Sciatic nerve (tissue), 2 donors: ENCODE results near the gene JMJD6. TPM values are rescaled to one million over a fixed set of nuclear protein-coding genes. Genes with fewer than 3 reads are reported as not detected.
"Not testable (repeated sequence)": the region's sequence is repeated elsewhere in the genome, so short reads cannot be mapped to it uniquely, and the experiment has no call there.

ENCODE experiments used
- ATAC-seq: fragments of 200-7000 bp; cut with Tn5 transposase; one replicate; pipeline ENCODE4 v1.9.1; 2020; ENCODE audit warnings: mild to moderate bottlenecking, moderate library complexity
- DNase-seq: peaks from one replicate; pipeline ENCODE4 v3.0.0-alpha.2; 2020; ENCODE audit warnings: low spot score
- intact Hi-C: fragments of 100-400 bp; cut with DNase I; formaldehyde crosslinking; loops from one replicate; pipeline ENCODE4 v1.14.2; 2022
- total RNA-seq: library from RNA; stranded (reverse); fragmentation: NEBNext Ultra II Directional; extraction: Animal tissue kit (Norgen Biotek cat#: 25700); gene quantifications from one replicate; pipeline ENCODE4 v1.2.1, GENCODE V29; 2021
- donor health status: DM: no; HTN: no; CAD: no.
- donor health status: DM: no; HTN: no; CAD: no.

Gene JMJD6
- total RNA-seq = 37.2 TPM

DNA sequence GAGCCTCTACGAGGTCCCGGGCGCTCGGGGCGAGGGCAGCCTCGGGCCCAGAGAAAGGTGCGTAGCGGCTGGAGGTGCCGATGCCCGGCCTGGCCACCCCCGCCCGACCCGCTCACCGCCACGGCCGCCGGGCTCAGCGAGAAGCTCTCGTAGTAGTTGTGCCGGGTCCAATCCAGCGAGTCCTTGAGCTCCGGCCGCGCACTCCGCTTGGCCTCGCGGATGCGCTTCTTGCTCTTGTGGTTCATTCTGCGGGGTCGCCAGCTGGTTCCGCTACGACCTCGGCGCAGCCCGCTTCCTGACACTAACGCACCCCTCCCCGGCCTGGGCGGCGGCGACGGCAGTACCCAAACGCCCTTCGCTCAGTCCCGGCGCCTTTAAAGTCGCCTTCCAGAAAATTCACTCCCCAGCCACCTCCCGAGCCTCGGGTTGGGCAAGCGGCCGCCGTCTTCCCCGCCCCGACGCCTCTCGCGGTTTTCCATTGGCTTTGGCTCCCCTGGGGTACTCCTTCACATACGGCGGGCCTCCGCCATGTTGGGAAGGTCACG lies at the start of gene JMJD6:
JMJD6 (minus strand) TSS at position 376 of the 545 bp plus-strand sequence; CDS start at position 245, 131 bp downstream.
- ATAC-seq = peak; percentile 97
- DNase-seq = peak; percentile 97
- intact Hi-C loops = no loop called here

DNA sequence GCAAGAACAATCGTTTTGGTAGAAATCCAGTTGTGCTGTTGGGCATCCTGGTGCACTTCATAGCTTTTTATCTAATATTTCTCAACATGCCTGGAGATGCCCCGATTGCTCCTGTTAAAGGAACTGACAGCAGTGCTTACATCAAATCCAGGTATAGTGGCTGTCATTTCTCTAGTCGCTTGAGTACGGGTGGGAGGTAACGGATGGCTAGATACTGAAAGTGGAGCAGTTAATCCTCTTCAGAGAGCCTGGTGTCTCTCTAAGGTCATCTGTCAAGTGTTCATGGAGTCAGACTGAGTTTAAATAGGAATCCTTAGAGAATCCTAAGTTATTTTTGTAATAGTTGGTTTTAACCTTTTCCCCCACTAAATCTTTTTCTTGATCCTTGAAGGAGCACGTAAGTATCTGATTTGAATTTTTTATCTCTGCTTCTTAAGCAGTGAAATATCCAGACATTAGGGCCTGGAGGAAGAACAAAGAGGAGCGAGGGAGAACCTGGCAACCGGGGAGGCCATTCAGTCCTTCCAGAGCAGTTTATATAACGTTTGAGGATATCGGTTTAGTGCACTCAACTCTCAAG lies 48.7 kb upstream of the JMJD6 start:
- DNase-seq (no peak), ATAC-seq (no peak)
- intact Hi-C loops = no loop called here

DNA sequence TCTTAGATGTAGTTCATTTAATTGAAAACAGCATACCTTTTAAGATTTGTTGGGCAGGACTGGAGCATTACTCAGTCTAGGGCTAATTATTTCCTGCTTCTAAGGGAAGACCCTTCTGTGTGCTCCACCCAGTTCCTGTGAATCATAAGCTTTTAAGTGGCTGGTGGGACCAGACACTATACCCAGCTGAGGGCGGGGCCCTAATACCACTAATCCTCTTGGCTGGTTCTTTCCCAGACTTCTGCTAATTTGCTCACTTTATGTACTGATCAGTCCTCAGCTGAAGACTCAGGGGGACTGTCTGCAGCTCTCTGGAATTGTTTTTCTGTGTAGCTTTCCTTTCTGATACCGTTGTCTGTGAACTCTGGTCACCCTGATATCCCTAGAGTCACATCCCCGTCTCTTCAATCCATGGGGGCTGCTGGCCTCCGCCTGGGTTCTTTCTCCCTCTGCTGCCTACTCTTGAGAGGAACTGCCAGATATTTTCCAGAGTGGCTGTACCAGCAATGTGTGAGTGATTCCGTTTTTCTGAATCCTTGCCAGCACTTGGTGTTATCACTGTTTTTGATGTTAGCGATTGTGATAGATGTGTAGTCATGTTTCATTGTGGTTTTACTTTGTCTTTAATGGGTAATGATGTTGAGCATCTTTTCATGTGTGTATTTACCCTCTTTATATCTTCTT lies 46.6 kb upstream of the JMJD6 start:
- no peak for ATAC-seq
- no peak for DNase-seq
- intact Hi-C loops = no loop called here

DNA sequence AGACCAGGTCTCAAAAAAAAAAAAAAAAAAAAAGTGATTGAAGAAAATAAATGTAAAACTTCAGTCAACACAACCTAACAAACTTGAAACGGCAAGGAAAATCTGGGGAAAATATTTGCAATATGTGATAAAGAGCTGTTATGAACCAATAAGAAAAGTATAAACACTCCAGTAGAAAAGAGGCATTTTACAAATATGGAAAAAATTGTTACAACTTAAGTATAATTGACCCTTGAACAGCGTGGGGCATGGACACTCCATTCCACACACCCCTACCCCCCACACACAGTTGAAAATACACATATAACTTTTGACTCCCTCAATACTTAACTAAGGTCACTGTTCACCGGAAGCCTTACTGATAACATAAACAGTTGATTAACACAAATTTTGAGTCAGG lies 32.2 kb upstream of the JMJD6 start:
- DNase-seq = no peak
- ATAC-seq = no peak

DNA sequence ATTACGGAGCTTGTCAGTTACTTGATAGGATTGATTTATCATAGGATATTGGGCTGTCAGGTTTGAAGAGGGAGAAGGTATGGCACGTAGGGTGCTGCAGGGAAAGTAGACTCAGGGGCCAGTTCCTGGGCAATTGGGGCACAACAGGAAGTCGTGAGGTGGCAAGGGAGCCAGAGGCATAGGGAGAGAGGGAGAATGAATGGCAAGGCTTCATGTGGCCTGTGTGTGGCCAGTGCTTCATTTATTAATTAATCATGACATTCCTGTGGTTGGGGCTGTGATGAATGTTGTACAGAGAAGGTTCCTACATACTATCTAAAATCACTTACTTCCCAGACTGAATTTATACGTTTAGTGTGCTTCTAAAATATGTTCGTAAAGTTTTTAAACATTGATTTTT lies 30.9 kb upstream of the JMJD6 start:
- ATAC-seq = no peak
- DNase-seq = no peak
- intact Hi-C loops = no loop called here

More for the DNA sequence above, 32.2 kb upstream of the JMJD6 start:
- intact Hi-C loops = no loop called here

DNA sequence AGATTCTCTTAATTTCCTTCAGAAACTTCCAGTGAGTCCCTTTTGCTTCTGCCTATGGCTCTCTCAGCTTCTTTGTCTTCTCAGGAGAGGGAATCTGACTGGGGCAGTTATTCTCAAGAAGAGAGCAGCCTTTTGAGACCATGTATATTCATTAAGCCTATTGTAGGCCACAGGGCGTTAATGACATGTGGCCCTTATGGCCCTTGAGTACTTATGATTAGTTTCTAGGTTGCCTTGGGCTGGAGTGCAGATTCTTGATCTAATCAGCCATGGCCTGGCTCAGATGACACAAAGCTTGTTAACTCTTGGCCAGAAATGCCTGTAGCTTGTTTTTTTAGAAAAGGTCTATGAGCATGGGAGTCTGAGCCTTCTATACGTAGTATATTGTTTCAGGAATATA lies 28.9 kb upstream of the JMJD6 start:
- ATAC-seq (no peak), DNase-seq (no peak)
- intact Hi-C loops = no loop called here

DNA sequence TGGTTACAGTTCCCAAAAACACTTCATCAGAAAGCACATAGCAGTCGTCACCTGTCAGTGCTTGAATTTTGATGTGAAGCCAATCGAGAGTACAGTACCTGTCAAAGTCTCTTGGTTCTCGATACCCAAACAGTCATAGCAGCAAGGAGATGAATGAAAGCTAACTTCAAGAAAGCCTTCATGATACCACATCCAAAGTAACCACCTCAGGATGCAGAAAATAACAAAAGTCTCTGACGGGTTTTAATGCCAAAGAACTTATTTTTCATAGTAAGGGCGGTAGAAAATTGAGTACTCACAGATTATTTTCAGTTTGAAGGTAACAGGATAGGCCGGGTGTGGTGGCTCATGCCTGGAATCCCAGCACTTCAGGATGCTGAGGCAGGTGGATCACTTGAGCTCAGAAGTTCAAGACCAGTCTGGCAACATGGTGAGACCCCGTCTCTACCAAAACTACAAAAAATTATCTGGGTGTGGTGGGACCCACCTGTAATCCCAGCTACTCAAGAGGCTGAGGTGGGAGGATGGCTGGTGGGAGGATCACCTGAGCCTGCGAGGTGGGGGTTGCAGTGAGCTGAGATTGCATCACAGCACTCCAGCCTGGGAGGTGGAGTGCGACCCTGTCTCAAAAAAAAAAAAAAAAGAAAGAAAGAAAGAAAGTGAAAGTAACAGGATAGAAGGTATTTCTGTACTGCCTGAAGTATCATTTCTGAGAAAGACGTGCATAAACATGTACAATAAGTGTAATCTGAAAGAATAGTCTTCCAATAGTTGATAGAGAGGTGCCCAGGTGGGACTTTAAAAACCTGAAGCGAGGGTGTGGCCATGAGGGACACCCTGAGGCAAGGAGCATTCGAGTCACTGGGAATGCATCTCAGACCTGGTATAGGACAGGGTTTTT lies 26.9 kb upstream of the JMJD6 start:
- intact Hi-C loops = no loop called here
- ATAC-seq (no peak), DNase-seq (no peak)

DNA sequence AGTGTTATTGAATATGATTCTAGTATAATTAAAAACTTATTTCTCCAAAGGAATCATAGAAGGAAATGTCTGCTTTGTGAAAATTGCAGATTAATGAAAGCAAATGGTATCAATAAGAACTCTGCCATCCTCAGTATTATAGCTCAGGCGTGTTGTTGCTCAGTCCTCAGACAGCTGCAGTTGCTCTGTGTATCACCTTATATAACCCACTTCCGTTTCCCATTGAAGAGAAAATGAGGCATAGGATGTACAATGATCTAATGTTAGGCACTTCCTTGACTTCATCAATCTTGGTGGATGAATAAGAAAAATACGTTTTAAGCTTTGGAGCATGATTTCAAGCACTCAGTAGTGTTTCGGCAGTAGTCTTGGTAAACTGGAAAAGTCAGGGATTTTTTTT lies 25.6 kb upstream of the JMJD6 start:
- ATAC-seq (no peak), DNase-seq (no peak)
- intact Hi-C loops = no loop called here

DNA sequence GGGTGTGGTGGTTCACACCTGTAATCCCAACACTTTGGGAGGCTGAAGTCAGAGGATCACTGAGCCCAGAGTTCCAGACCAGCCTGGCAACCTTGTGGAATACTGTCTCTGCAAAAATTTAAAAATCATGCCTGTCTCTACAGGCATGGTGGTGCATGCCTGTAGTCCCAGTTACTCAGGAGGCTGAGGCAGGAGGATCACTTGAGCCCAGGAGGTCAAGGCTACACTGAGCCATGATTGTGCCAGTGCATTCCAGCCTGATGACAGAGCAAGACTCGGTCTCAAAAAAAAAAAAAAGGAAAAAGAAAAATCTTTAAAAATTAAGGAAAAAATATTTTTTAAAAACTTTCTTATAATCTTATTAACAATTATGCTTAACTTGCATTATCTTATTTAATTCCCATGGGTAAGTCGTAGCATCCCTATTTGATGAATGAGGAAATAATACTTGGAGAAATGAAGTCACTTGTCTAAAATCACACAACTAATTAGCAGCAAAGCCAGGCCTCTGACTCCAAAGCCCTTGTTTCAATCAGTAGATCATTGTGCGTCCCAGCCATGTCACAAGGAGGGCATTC lies 25.1 kb upstream of the JMJD6 start:
- ATAC-seq = no peak
- no peak for DNase-seq
- intact Hi-C loops = no loop called here

DNA sequence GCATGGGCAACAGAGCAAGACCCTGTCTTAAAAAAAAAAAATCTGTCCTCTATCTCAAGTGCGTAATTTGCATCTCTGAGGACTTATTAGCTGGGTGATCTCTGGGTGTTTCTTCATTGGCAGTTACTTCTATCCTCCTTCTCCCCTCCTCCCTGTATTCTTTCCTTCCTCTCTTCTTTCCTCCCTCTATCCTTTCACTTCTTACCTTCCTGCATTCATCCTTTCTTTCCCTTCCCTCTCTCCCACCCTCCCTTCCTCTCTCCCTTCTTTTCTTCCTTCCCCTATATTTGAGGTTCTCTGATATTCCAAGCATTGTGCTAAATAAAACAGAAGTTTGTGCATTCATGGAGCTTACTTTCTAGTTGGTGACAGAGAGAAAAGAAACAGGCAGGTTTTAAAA lies 22.3 kb upstream of the JMJD6 start:
- DNase-seq (no peak), ATAC-seq (no peak)
- intact Hi-C loops = no loop called here

DNA sequence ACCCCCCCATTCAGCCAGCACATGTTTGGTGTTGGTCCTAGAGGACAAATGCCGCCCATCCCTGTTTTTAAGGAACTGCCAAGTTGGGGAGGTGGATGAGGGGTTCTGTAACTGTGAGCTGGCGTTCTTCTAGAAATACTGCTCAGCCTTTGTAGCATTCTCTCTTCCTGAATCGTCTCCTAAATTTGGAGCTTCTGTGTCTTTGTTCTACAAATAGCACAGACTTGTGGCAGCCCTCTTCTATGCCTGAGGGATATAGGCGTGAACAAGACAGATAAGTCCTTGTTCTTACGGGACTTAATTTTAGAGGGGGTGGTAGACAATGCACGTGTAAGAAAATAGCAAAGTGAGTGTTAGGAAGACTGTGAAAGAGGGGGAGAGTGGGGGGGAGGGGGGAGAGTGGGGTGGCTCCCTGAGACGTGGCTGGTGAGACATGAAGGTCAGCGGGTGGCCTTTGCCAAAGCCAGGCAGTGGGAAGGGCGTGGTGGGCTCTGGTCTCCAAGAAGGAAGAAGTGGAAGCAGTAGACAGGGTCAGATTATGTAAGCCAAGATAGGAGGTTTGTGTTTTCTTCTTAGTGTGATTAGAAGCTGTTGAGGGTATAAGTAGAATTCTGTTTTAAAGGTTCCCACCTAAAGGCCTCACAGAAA lies 21.4 kb upstream of the JMJD6 start:
- ATAC-seq (no peak), DNase-seq (no peak)
- intact Hi-C loops = no loop called here

DNA sequence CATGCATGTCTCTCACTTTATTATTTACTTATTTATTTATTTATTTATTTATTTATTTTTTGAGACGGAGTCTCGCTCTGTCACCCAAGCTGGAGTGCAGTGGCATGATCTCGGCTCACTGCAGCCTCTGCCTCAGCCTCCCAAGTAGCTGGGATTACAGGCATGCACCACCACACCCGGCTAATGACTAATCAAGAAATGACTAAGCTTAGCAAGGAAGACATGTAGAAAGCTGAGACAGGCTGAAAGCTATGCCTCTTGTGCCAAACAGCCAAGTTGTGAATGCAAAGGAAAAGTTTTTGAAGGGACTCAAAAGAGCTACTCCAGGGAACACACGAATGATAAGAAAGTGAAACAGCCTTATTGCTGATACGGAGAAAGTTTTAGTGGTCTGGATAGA lies 19.4 kb upstream of the JMJD6 start:
- DNase-seq, ATAC-seq, intact Hi-C loops: not testable (repeated sequence)

DNA sequence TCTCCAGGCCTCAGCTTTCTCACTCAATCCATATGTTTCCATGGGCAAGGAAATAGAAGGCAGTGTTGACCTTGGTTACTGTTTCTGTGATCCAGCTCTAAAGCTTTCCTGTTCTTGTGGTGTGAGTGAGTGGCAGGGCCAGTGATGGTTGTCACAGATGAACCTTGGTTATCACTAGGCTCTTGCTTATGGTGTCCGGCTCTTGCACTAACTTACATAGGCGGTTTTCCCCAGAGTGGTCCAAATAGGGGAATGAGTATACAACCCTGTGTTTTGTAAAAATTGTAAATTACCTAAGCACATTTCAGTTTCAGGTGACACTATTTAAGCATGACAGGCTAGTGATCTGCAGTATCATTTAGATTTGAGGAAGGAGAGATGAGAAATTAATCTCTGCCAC lies 18.3 kb upstream of the JMJD6 start:
- intact Hi-C loops = no loop called here

DNA sequence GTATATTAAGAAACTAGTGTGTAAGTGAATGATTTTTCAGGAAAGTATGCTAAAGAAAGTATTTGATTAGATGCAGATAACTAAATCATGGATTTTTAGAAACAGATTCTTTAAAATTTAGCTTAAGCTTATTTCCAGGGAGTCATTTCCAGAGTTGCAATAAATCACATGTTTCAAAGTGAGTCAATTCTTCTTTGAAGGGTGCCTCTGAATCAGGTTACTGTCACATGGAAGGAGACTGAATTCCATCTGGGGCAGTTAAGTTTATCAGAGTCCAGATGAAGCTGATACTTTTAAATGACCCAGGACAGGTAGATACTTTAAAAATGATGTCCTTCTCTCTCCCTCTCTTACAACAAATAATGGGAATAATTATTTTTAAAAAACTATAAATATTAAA lies 16.6 kb upstream of the JMJD6 start:
- intact Hi-C loops = no loop called here
- no peak for ATAC-seq
- DNase-seq = no peak

More for the DNA sequence above, 18.3 kb upstream of the JMJD6 start:
- ATAC-seq = no peak
- no peak for DNase-seq

DNA sequence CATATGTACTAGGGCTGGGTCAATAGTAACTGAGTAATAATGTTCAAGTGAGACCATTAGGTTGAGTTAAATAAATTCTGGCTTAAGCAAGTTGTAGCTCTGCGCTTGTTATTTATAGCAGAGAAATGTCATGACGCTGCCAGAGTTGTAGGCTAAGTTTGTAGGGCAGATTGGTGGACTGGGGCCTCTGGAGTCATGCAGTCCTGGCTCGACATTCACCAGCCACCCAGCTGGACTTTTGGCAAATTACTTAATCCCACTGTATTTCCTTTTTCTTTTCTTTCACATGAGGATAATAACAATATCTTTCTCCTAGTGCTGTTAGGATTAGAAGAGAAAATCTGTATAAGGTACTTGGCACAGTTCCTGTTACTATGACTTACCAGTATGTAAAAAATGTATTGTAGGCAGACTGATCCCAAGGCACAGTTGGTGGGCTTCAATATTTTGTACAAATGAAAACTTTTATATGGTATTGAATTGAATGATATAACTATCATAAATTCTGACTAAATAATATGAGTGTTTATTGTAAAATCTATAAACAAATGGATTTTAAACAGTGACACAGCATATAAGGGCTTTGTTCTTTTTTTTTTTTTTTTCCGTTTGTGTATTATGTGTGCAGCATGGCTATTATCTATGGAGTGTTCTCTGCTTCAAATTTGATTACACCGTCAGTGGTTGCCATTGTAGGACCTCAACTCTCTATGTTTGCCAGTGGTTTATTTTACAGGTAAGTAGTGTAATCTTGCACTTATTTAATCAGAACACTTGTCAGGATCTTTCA lies 14.1 kb upstream of the JMJD6 start:
- intact Hi-C loops = no loop called here
- ATAC-seq (no peak), DNase-seq (no peak)

DNA sequence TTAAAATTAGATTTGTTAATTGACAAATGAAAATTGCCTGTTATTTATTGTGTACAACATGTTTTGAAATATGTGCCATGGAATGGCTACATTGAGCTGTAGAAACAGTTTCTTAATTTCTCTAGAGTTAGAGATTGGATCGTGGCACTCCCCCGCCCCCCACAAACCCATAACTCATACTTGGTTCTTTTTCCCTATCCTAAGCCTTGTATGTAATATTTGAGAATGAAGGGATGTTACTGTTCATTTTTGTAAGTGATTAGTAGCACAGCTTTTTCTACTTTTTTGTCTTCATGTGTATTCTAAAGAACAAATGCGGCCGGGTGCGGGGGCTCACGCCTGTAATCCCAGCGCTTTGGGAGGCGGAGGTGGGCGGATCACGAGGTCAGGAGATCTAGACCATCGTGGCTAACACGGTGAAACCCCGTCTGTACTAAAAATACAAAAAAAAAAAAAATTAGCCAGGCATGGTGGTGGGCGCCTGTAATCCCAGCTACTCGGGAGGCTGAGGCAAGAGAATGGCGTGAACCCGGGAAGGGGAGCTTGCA lies 13.2 kb upstream of the JMJD6 start:
- DNase-seq, intact Hi-C loops, ATAC-seq: not testable (repeated sequence)

DNA sequence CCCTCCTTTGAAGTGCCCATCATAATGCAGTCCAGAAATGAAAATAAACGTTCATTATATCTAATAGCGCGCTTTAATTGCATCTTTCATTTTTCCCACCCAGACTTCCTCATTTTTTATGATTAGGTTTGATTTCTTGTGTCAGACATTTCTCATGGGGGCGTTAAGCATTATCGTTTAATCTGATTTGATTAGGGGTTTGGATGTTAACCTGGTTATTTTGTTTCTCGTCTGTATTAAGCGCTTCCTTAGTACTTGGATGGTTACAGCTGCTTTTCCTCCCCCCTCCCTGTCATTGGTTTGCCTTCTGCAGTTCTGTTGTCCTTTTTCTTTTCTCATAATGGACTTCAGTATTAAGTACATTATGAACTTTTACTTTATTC lies 12.1 kb upstream of the JMJD6 start:
- intact Hi-C loops = no loop called here
- ATAC-seq = no peak
- no peak for DNase-seq
